ENCODE data around the gene PLA2G3. TPM values are rescaled to one million over a fixed set of nuclear protein-coding genes. Genes with fewer than 3 reads are reported as not detected.

PLA2G3 gene
- not detected in 2 replicates for polyA plus RNA-seq (2011; rRNA removed)
- polyA plus RNA-seq (2012; cell fraction: cytosol; rRNA removed), result not detected in 2 replicates
- polyA plus RNA-seq (2012; cell fraction: nucleus; rRNA removed), result 0.02 TPM in 1 of 2 replicates, not detected in the other
- not detected in 3 replicates for polyA plus RNA-seq (2017; fragmentation: RNase III; extraction: RNeasy Plus Mini Kit Qiagen cat#74134 plus additional on column Dnase treatment)
- not detected in 2 replicates for polyA minus RNA-seq (2011; rRNA and poly(A)+ RNA removed)

GRCh38 chr22:31139866-31140716 is at the start of gene PLA2G3:
PLA2G3 (minus strand) TSS chr22:31140508; CDS start chr22:31140354, 154 bp downstream.
- Histone ChIP-seq H3K27ac (no peak within 1 kb of the TSS), H3K4me3 (no peak within 1 kb of the TSS), H3K9me3 (no peaks in the 10 kb centered on the region), H3K4me1 (no peaks in the 10 kb centered on the region), H3K4me2 (no peak within 1 kb of the TSS)
- ATAC-seq (peak in 1 of 2 experiments; percentile 28; a peak in 2 of 6 replicates), DNase-seq (ENCODE audit: low read depth in 1 of 2, low spot score in 1 of 2) (no peak), FAIRE-seq (no peak)
- ChIA-PET CTCF (interaction anchor here (0.6 to 2.9 kb wide), 4 partner anchors 12 to 210 kb away, joined by 3 to 12 read pairs (median 4); partner anchors contain the start of gene SELENOM), POLR2A (no interaction called here)
- TF ChIP-seq E2F6 (IDR thresholded peaks at IDR 0.05; ENCODE audit: borderline replicate concordance, low read depth) (no peak), MAX (IDR thresholded peaks at IDR 0.05) (no peak), KDM1A (IDR thresholded peaks at IDR 0.05; ENCODE audit: low read depth) (no peak), ZFP36 (IDR thresholded peaks at IDR 0.05; ENCODE audit: borderline replicate concordance, partially characterized antibody) (no peak), POLR2AphosphoS2 (conservative IDR thresholded peaks at IDR 0.05; ENCODE audit: low read length) (no peak), EHF (CRISPR knock-in tag; IDR thresholded peaks at IDR 0.05) (no peak), SREBF2 (IDR thresholded peaks at IDR 0.05) (no peak), HOXA7 (CRISPR knock-in tag; IDR thresholded peaks at IDR 0.05) (no peak), REST (IDR thresholded peaks at IDR 0.05) (no peak), NPAS2 (CRISPR knock-in tag; IDR thresholded peaks at IDR 0.05; ENCODE audit: borderline replicate concordance) (no peak), KDM5A (IDR thresholded peaks at IDR 0.05) (no peak), POLR2A (IDR thresholded peaks at IDR 0.05; ENCODE audit: low read length) (no peak), ATOH8 (CRISPR knock-in tag; IDR thresholded peaks at IDR 0.05; ENCODE audit: low read depth) (no peak)
- WGBS (ENCODE audit: missing lambda C conversion rate), result 69% methylated on average over 12 of the region's 24 CpGs

- H3K4me1 ChIP-seq, result peaks cover 4% of the 10 kb centered on the region; the same call in 2 of the 3 replicates
- DNase-seq (ENCODE audit: low read depth in 1 of 2, low spot score in 1 of 2) (no peak), ATAC-seq (no peak), FAIRE-seq (no peak)
- ChIA-PET POLR2A (no interaction called here), CTCF (interaction anchor here (0.9 to 1.3 kb wide), 3 partner anchors 10 to 86 kb away, joined by 3 to 4 read pairs (median 3); no protein-coding TSS in a partner anchor)
- 74% methylated on average over 6 of the region's 6 CpGs for WGBS (ENCODE audit: missing lambda C conversion rate)
- H3K27ac ChIP-seq, result no peak overlapping the region
- H3K4me3 ChIP-seq, result no peak overlapping the region
- TF ChIP-seq BHLHE40 (IDR thresholded peaks at IDR 0.05; ENCODE audit: low read depth, low read length) (no peak), HOXA7 (CRISPR knock-in tag; IDR thresholded peaks at IDR 0.05) (no peak), CHD4 (IDR thresholded peaks at IDR 0.05; ENCODE audit: borderline replicate concordance) (no peak), CBX8 (IDR thresholded peaks at IDR 0.05) (no peak), JUNB (IDR thresholded peaks at IDR 0.05) (no peak), JUN (IDR thresholded peaks at IDR 0.05) (no peak), ZNF302 (CRISPR knock-in tag; IDR thresholded peaks at IDR 0.05) (no peak), ATOH8 (CRISPR knock-in tag; IDR thresholded peaks at IDR 0.05; ENCODE audit: low read depth) (no peak), ZSCAN20 (CRISPR knock-in tag; IDR thresholded peaks at IDR 0.05) (no peak), SMC3 (IDR thresholded peaks at IDR 0.05) (no peak), CEBPB (IDR thresholded peaks at IDR 0.05) (no peak), POLR2AphosphoS2 (conservative IDR thresholded peaks at IDR 0.05; ENCODE audit: low read length) (no peak), PBX3 (IDR thresholded peaks at IDR 0.05) (no peak), HEYL (CRISPR knock-in tag; IDR thresholded peaks at IDR 0.05) (no peak), HES2 (IDR thresholded peaks at IDR 0.05) (no peak), CBX2 (IDR thresholded peaks at IDR 0.05; ENCODE audit: borderline replicate concordance, low read depth) (no peak), NPAS2 (CRISPR knock-in tag; IDR thresholded peaks at IDR 0.05; ENCODE audit: borderline replicate concordance) (no peak), RNF2 (IDR thresholded peaks at IDR 0.05; ENCODE audit: borderline replicate concordance, low read depth) (no peak), FOSL2 (IDR thresholded peaks at IDR 0.05) (no peak), FOSL2 (CRISPR knock-in tag; IDR thresholded peaks at IDR 0.05) (no peak)
- no peak overlapping the region for H3K4me2 ChIP-seq
- no peaks in the 10 kb centered on the region for H3K9me3 ChIP-seq
Observed at GRCh38 chr22:31187627-31188026, 47.3 kb upstream of the PLA2G3 start.

Measured in A549 (cell line).